Activated CD8-positive, alpha-beta memory T cell treated with anti-CD3 and anti-CD28 coated beads, Interleukin-2, amount 50 U/mL, for 24 hours (primary cell): ENCODE measurements around the gene CD244.

Source experiments
- DNase-seq: peaks from one replicate; pipeline ENCODE4 v3.0.0-alpha.2; 2020; ENCODE audit errors: extremely low read depth

The CD244 gene

GRCh38 chr1:160781186-160781766 lies 81.4 kb downstream of the CD244 start:
- no peak for DNase-seq

DNA sequence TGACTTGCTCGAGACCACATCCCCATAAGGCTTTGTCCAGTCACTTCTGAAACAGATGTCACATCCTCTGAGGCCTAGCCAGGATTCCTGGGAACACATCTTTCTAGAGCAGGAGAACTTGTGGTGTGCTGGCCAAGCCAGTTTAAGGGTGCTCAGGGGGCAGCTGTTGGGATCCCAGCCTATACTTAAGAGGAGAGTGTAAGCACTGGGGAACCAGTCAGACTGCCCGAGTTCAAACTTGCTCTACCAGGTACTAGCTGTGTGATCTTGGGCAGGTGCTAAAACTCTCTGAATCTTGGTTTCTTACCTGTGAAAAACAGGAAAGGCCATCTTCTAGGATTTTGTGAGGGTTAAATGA lies 82.3 kb downstream of the CD244 start:
- no peak for DNase-seq
